ENCODE results near the gene COL24A1.
"Not testable (repeated sequence)": the region's sequence is repeated elsewhere in the genome, so short reads cannot be mapped to it uniquely, and the experiment has no call there.

COL24A1 gene

DNA sequence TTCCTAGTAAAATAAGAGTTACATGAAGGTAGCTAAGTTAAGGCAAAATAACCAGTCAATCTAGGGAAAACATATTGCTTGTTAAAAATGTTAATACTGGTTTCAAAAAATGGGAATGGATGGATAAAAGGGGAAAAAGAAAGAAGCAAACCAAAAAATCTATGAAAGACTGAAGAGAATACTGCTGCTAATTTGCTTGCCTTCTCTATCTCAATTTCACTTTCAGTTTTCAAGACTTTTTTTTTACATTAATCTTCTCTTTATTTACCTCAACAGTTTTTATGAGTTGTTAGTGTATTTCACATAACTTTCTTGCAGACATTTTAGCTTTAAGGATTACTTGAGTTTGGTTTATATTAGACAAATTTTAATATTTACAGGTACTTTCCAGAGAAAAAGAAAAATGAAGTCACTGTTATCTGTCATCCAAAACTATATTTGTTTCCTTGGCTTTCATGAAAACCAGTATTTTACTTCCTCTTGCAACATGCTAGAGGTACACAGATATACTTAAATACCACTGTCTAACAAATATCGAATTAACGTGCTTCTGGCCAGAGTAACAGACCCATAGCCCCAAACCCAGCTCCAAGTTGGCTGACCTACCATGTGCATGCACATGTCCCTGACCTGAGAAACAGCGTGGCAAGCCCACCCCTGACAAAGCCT lies 70.7 kb downstream of the COL24A1 start:
- TF ChIP-seq, protein P1, sequence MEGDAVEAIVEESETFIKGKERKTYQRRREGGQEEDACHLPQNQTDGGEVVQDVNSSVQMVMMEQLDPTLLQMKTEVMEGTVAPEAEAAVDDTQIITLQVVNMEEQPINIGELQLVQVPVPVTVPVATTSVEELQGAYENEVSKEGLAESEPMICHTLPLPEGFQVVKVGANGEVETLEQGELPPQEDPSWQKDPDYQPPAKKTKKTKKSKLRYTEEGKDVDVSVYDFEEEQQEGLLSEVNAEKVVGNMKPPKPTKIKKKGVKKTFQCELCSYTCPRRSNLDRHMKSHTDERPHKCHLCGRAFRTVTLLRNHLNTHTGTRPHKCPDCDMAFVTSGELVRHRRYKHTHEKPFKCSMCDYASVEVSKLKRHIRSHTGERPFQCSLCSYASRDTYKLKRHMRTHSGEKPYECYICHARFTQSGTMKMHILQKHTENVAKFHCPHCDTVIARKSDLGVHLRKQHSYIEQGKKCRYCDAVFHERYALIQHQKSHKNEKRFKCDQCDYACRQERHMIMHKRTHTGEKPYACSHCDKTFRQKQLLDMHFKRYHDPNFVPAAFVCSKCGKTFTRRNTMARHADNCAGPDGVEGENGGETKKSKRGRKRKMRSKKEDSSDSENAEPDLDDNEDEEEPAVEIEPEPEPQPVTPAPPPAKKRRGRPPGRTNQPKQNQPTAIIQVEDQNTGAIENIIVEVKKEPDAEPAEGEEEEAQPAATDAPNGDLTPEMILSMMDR (IDR thresholded peaks at IDR 0.05) = no peak
- Histone ChIP-seq H3K27ac (no peak overlapping the region), H3K4me3 (no peak overlapping the region)
- DNase-seq (ENCODE audit: low spot score) = no peak

DNA sequence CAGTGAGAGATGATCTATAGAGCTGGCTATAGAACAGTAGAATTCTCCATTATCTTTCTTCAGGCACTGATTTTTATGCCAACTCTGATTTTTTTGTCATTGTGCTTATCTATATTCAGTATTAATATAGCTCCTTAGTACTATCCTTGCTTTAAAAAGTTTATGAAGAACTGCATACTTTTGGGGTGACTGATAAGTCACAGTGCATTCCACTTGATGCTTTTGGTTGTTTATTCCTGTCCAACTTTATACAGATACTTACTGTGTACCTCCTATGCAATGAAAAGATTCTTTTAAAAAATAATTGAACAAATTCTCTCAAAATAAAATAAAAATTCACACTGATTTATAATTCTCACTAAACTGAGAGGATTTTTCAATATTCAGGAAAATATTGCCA lies 71.6 kb downstream of the COL24A1 start:
- no peak overlapping the region for H3K4me3 ChIP-seq
- TF ChIP-seq, protein P1 (IDR thresholded peaks at IDR 0.05) = no peak
- no peak for DNase-seq (ENCODE audit: low spot score)
- H3K27ac ChIP-seq = no peak overlapping the region

DNA sequence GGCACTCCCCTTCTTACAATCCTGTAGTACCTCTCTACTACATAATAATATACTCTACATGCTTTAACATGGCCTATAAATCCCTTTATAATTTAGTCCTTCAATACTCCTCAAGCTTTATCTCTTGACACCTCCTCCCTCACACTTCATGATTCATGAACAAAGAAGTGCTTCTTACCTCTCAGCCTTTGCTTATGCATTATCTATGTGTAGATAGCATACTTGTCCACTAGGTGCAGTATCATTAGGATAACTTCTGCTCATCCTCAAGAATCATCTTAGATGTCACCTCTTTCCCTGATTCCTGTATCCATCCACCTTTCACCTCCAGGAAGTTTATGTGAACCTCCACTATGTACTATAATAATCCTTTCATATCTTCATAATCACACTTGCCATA lies 74.4 kb downstream of the COL24A1 start:
- Histone ChIP-seq H3K27ac (no peak overlapping the region), H3K4me3 (no peak overlapping the region)
- TF ChIP-seq, protein P1 (IDR thresholded peaks at IDR 0.05) = no peak
- no peak for DNase-seq (ENCODE audit: low spot score)

DNA sequence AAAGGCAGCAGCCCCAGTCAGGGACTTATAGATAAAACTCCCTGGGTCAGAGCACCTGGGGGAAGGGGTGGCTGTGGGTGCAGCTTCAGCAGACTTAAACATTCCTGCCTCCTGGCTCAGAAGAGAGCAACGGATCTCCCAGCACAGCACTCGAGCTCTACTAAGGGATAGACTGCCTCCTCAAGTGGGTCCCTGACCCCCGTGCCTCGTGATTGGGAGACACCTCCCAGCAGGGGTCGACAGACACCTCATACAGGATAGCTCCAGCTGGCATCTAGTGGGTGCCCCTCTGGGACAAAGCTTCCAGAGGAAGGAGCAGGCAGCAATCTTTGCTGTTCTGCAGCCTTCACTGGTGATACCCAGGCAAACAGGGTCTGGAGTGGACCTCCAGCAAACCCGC lies 84.1 kb downstream of the COL24A1 start:
- not testable (repeated sequence) for H3K4me3 ChIP-seq; DNase-seq (ENCODE audit: low spot score); H3K27ac ChIP-seq

DNA sequence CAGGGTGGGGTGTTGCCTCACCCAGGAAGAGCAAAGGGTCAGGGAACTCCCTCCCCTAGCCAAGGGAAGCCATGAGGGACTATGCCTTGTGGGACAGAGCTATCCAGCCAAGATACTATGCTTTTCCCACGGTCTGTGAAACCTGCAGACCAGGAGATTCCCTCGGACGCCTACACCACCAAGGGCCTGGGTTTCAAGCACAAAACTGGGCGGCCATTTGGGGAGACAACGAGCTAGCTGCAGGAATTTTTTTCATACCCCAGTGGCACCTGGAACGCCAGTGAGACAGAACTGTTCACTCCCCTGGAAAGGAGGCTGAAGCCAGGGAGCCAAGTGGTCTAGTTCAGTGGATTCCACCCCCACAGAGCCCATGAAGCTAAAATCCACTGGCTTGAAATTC lies 84.7 kb downstream of the COL24A1 start:
- not testable (repeated sequence) for H3K4me3 ChIP-seq; DNase-seq (ENCODE audit: low spot score); H3K27ac ChIP-seq

DNA sequence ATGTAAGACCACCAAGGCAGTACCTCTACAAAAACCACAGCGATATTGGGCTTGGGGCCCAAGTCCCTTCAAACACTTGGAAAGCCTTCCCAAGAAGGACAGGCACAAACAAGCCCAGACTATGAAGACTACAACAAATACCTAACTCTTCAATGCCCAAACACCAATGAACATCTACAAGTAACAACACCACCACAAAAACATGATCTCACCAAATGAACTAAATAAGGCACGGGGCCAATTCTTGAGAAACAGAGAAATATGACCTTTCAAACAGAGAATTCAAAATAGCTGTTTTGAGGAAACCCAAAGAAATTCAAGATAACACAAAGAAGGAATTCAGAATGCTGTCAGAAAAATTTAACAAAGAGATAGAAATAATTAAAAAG lies 86.8 kb downstream of the COL24A1 start:
- no peak for DNase-seq (ENCODE audit: low spot score)
- H3K4me3 ChIP-seq = no peak overlapping the region
- TF ChIP-seq, protein P1 (IDR thresholded peaks at IDR 0.05) = no peak
- H3K27ac ChIP-seq = peak overlapping the region in 1 of 2 donors; percentile 7

DNA sequence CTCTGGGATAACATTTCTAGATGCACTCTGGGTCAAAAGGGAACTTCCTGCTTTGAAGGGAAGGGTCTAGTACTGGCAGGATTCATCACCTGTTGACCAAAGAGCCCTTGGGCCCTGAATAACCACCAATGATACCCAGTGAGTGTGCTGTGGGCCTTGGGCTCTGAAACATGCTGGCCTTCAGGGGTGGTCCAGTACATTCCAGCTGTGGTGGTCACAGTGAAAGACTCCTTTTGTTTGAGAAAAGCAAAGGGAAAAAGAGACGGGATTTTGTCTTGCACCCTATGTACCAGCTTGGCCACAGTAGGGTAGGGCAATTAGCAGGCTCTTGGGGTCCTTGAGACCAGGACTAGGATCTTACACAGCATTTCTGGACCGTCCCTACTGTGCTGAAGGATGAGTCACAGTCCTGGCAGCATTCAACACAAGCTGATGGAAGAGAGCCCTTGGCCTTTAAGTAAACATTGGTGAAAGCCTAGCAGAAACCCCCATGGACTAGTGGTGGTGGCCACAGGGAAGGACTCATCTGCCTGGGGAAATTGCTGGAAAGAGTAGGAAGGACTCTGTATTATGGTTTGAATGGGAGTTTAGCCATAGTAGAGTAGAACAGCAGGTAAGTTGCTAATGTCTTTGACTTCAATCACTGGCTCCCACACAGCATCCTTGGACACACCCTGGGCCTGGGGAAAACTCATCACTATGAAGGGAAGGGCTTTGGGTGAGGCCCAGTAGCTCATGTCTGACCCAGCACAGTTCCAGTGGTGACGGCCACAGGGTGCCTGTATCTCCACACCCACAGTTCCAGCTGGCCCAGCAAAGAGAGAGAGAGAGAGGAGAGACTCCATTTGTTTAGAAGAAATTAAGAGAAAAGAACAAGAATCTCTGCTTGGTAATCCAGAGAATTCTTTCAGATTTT lies 87.5 kb downstream of the COL24A1 start:
- Histone ChIP-seq H3K4me3 (no peak overlapping the region), H3K27ac (peak overlapping the region in 1 of 2 donors; percentile 7)
- DNase-seq (ENCODE audit: low spot score) = no peak
- TF ChIP-seq, protein P1 (IDR thresholded peaks at IDR 0.05) = no peak

DNA sequence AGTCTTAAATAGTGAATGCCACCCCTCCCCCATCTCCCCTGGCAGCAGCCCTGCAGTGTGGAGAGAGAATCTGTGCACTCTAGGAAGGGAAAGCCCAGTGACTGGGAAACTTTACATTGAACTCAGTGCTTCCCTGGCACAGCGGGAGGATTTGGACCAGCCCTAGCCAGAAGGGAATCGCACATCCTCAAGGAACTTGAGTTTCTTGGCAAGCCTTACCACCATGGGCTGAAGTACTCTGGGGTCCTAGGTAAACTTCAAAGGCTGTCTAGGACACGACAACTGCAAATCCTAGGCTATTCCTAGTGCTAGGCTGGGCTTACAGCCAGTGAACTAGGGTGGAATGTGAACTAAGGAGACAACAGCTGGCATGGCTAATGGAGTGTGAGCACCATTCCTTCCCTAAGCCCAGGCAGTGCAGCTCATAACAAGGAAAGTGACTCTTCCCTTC lies 88.3 kb downstream of the COL24A1 start:
- DNase-seq (ENCODE audit: low spot score) = no peak
- Histone ChIP-seq H3K4me3 (no peak overlapping the region), H3K27ac (no peak overlapping the region)
- TF ChIP-seq, protein P1 (IDR thresholded peaks at IDR 0.05) = no peak

Data from coronary artery (tissue), 2 donors.